H1 (cell line): ENCODE results near the gene KLHL10. TPM values are rescaled to one million over a fixed set of nuclear protein-coding genes. Genes with fewer than 3 reads are reported as not detected.
A peak's percentile ranks its signal among the peaks of the same experiment; 100 is the strongest.

Experiments
- CTCF ChIA-PET: fragments of 300-600 bp; sonication (Branson Sonifier 250); formaldehyde crosslinking; loops from one replicate; lab custom pipeline; 2021; ENCODE audit not compliant: partially characterized antibody; lab: Charles Lee
- POLR2A ChIA-PET: fragments of 300-600 bp; sonication (Branson Sonifier 250); formaldehyde crosslinking; loops from one replicate; lab custom pipeline; 2021; ENCODE audit warnings: inconsistent platforms; ENCODE audit not compliant: partially characterized antibody; lab: Charles Lee
- DNase-seq, 2 experiments: peaks; one replicate each; pipeline versions ENCODE4 v3.0.0 to v3.0.0-alpha.2; 2010 to 2022; ENCODE audit warnings: low spot score in 2 of 2, low read depth in 1 of 2, mixed read lengths in 1 of 2
- FAIRE-seq: peaks from 2 replicates; lab custom pipeline; 2011; peaks lifted over from hg19 to GRCh38; lab: Jason Lieb, UNC
- H2AFZ ChIP-seq: 2 replicates; pipeline ENCODE4 v1.8.1; 2012; ENCODE audit warnings: low read length, inconsistent platforms
- H2AK5ac ChIP-seq: 2 replicates; pipeline ENCODE4 v1.6.1; 2013; ENCODE audit warnings: low read depth, low read length
- H2BK120ac ChIP-seq: replicated peaks from 2 replicates; pipeline ENCODE3; 2013; ENCODE audit warnings: low read depth, low read length, inconsistent platforms
- H2BK12ac ChIP-seq: 2 replicates; pipeline ENCODE4 v1.6.1; 2013; ENCODE audit warnings: low read depth, low read length
- H2BK15ac ChIP-seq: 2 replicates; pipeline ENCODE4 v1.6.1; 2013; ENCODE audit warnings: low read length
- H2BK20ac ChIP-seq: 2 replicates; pipeline ENCODE4 v1.6.1; 2013; ENCODE audit warnings: low read length
- H2BK5ac ChIP-seq: 2 replicates; pipeline ENCODE4 v1.6.1; 2013; ENCODE audit warnings: low read depth, low read length
- H3K14ac ChIP-seq: 2 replicates; pipeline ENCODE4 v1.6.1; 2013; ENCODE audit warnings: inconsistent platforms; ENCODE audit not compliant: insufficient read length
- H3K18ac ChIP-seq: 2 replicates; pipeline ENCODE4 v1.6.1; 2013; ENCODE audit warnings: low read length; ENCODE audit errors: extremely low read depth
- H3K23ac ChIP-seq: 2 replicates; pipeline ENCODE4 v1.6.1; 2013; ENCODE audit warnings: inconsistent platforms; ENCODE audit not compliant: insufficient read length
- H3K23me2 ChIP-seq: 2 replicates; pipeline ENCODE4 v1.6.1; 2013; ENCODE audit warnings: low read depth, low read length
- H3K27ac ChIP-seq: 2 replicates; pipeline ENCODE4 v1.6.1; 2011; ENCODE audit warnings: low read depth, low read length, inconsistent platforms
- H3K27me3 ChIP-seq, 4 experiments: replicated peaks in 1 of 4; 1 replicate in 1 of 4; 2 replicates in 3 of 4; pipeline versions ENCODE4 v1.6.1 to v1.8.1; 2011 to 2013; ENCODE audit warnings: low read length in 3 of 4, mild to moderate bottlenecking in 3 of 4, inconsistent platforms in 2 of 4, mixed read lengths in 2 of 4, moderate library complexity in 1 of 4; ENCODE audit not compliant: control insufficient read depth in 3 of 4, insufficient read depth in 3 of 4; ENCODE audit errors: extremely low read depth in 1 of 4
- H3K36me3 ChIP-seq, 4 experiments: 2 replicates each; pipeline versions ENCODE4 v1.6.1 to v1.8.1; 2011 to 2013; ENCODE audit warnings: mild to moderate bottlenecking in 4 of 4, low read length in 3 of 4, moderate library complexity in 2 of 4, control low read depth in 1 of 4, inconsistent platforms in 1 of 4; ENCODE audit not compliant: insufficient read depth in 4 of 4, control insufficient read depth in 2 of 4
- H3K4ac ChIP-seq: replicated peaks from 2 replicates; pipeline ENCODE3; 2013; ENCODE audit warnings: low read length, low read depth, mixed read lengths, inconsistent platforms; ENCODE audit not compliant: insufficient read length
- H3K4me1 ChIP-seq, 4 experiments: replicated peaks in 1 of 4; 1 replicate in 1 of 4; 2 replicates in 3 of 4; pipeline versions ENCODE4 v1.6.1 to v1.8.1; 2011 to 2013; ENCODE audit warnings: low read length in 3 of 4, inconsistent platforms in 2 of 4, mixed read lengths in 1 of 4; ENCODE audit not compliant: insufficient read depth in 4 of 4, control insufficient read depth in 3 of 4
- H3K4me2 ChIP-seq, 2 experiments: 2 replicates each; pipeline versions ENCODE4 v1.6.1 to v1.8.1; 2011 to 2013; ENCODE audit warnings: low read depth in 2 of 2, low read length in 2 of 2, control low read depth in 1 of 2, inconsistent platforms in 1 of 2, mild to moderate bottlenecking in 1 of 2; ENCODE audit not compliant: insufficient read depth in 1 of 2
- H3K4me3 ChIP-seq, 4 experiments: fragments of 200-600, 300-600 bp in 1 of 4; sonication (generic), shearing (Covaris generic), sonication (Bioruptor Twin) in 1 of 4; 2 replicates each; pipeline versions ENCODE4 v1.5.1 to v1.8.1; 2011 to 2016; ENCODE audit warnings: low read length in 4 of 4, low read depth in 3 of 4, control low read depth in 2 of 4, inconsistent platforms in 2 of 4, mild to moderate bottlenecking in 2 of 4, mixed read lengths in 1 of 4, moderate library complexity in 1 of 4; ENCODE audit not compliant: insufficient read depth in 2 of 4; ENCODE audit errors: extremely low read depth in 1 of 4
- H3K56ac ChIP-seq: replicated peaks from 2 replicates; pipeline ENCODE3; 2013; ENCODE audit warnings: low read depth, mild to moderate bottlenecking, mixed read lengths, low read length, inconsistent platforms; ENCODE audit not compliant: insufficient read length
- H3K79me1 ChIP-seq: 2 replicates; pipeline ENCODE4 v1.6.1; 2013; ENCODE audit warnings: low read depth, low read length, control low read depth
- H3K79me2 ChIP-seq, 2 experiments: 2 replicates each; pipeline versions ENCODE4 v1.6.1 to v1.8.1; 2012 to 2013; ENCODE audit warnings: low read length in 2 of 2, mild to moderate bottlenecking in 2 of 2, inconsistent platforms in 1 of 2; ENCODE audit not compliant: insufficient read depth in 2 of 2, control insufficient read depth in 1 of 2
- H3K9ac ChIP-seq, 4 experiments: replicated peaks in 1 of 4; 1 replicate in 1 of 4; 2 replicates in 3 of 4; pipeline versions ENCODE4 v1.6.1 to v1.8.1; 2011 to 2013; ENCODE audit warnings: low read depth in 3 of 4, low read length in 3 of 4, control low read depth in 2 of 4, mild to moderate bottlenecking in 2 of 4, moderate library complexity in 2 of 4, inconsistent platforms in 1 of 4; ENCODE audit errors: extremely low read depth in 1 of 4
- H3K9me3 ChIP-seq, 2 experiments: 2 replicates each; pipeline versions ENCODE4 v1.6.1 to v1.8.1; 2012 to 2013; ENCODE audit warnings: mild to moderate bottlenecking in 2 of 2, moderate library complexity in 2 of 2, control low read depth in 1 of 2, inconsistent platforms in 1 of 2, low read depth in 1 of 2, low read length in 1 of 2, mixed read lengths in 1 of 2; ENCODE audit not compliant: insufficient read depth in 2 of 2
- H4K20me1 ChIP-seq, 2 experiments: replicated peaks in 1 of 2; 2 replicates each; pipeline versions ENCODE3 to v1.8.1; 2011 to 2013; ENCODE audit warnings: inconsistent platforms in 2 of 2, low read length in 2 of 2, mild to moderate bottlenecking in 1 of 2; ENCODE audit not compliant: insufficient read depth in 2 of 2, control insufficient read depth in 1 of 2
- H4K5ac ChIP-seq: 2 replicates; pipeline ENCODE4 v1.6.1; 2013; ENCODE audit warnings: low read length, low read depth, mixed read lengths, inconsistent platforms; ENCODE audit not compliant: insufficient read length
- H4K8ac ChIP-seq: 2 replicates; pipeline ENCODE4 v1.8.0; 2013; ENCODE audit warnings: mild to moderate bottlenecking, moderate library complexity, low read length, inconsistent platforms; ENCODE audit not compliant: insufficient read depth; ENCODE audit errors: extremely low read depth
- H4K91ac ChIP-seq: replicated peaks from 2 replicates; pipeline ENCODE3; 2013; ENCODE audit warnings: low read length, mixed read lengths, inconsistent platforms; ENCODE audit not compliant: insufficient read length
- ASH2L ChIP-seq: fragments of 200-600, 300-600 bp; sonication (generic); IDR thresholded peaks from one replicate; pipeline ENCODE4 v1.7.1; 2017; ENCODE audit warnings: low read length
- FOSL1 ChIP-seq: IDR thresholded peaks from 2 replicates; pipeline ENCODE4 v1.6.1; 2011; ENCODE audit warnings: mild to moderate bottlenecking, low read depth, low read length, moderate library complexity; ENCODE audit not compliant: insufficient read depth
- GABPA ChIP-seq: IDR thresholded peaks from 2 replicates; pipeline ENCODE4 v1.6.1; 2011; ENCODE audit warnings: mild to moderate bottlenecking, low read length, moderate library complexity, borderline replicate concordance; ENCODE audit not compliant: insufficient read depth
- KDM1A ChIP-seq: fragments of 200-600, 300-600 bp; sonication (generic); IDR thresholded peaks from 2 replicates; pipeline ENCODE4 v1.7.1; 2016; ENCODE audit warnings: mild to moderate bottlenecking, low read length, borderline replicate concordance
- NRF1 ChIP-seq: IDR thresholded peaks from 2 replicates; pipeline ENCODE4 v1.6.1; 2011; ENCODE audit warnings: mild to moderate bottlenecking, low read depth, low read length, improper control_type of control experiment
- RFX5 ChIP-seq: IDR thresholded peaks from 2 replicates; pipeline ENCODE4 v1.6.1; 2011; ENCODE audit warnings: low read depth, low read length, improper control_type of control experiment, borderline replicate concordance
- RNF2 ChIP-seq: fragments of 200-900, 300-1000 bp; sonication (generic); IDR thresholded peaks from 2 replicates; pipeline ENCODE4 v1.7.1; 2016; ENCODE audit warnings: borderline replicate concordance, low read depth, mild to moderate bottlenecking, antibody characterized with exemption, low read length; ENCODE audit not compliant: poor library complexity, severe bottlenecking; ENCODE audit errors: missing control alignments
- RXRA ChIP-seq: IDR thresholded peaks from 2 replicates; pipeline ENCODE4 v1.6.1; 2011; ENCODE audit warnings: low read depth, mild to moderate bottlenecking, low read length, moderate library complexity; ENCODE audit not compliant: insufficient read depth
- TCF12 ChIP-seq: IDR thresholded peaks from 2 replicates; pipeline ENCODE4 v1.6.1; 2011; ENCODE audit warnings: low read depth, mild to moderate bottlenecking, low read length
- USF2 ChIP-seq: IDR thresholded peaks from 2 replicates; pipeline ENCODE4 v1.6.1; 2011; ENCODE audit warnings: low read length, improper control_type of control experiment
- WGBS, 2 experiments: shearing (Covaris generic) in 1 of 2; methylation state at CpG; one replicate each; pipeline versions ENCODE4 v1.1.6 to v1.1.7; 2013 to 2015; ENCODE audit warnings: low lambda C conversion rate in 2 of 2, mixed read lengths in 2 of 2, inconsistent platforms in 1 of 2, low coverage in 1 of 2, missing lambda C conversion rate in 1 of 2; ENCODE audit not compliant: insufficient replicate concordance in 2 of 2, insufficient coverage in 1 of 2, insufficient read length in 1 of 2; ENCODE audit errors: extremely low coverage in 1 of 2, missing lambda C conversion rate in 1 of 2; 5-methylcytosine and 5-hydroxymethylcytosine counted together
- polyA plus RNA-seq, 7 experiments: library from polyadenylated mRNA; depleted of rRNA in 3 of 7; stranded (reverse) in 5 of 7; unstranded in 2 of 7; fragments of >200 nt in 5 of 7; fragments of 200-250 nt in 2 of 7; gene quantifications; 1 replicate in 5 of 7; 2 replicates in 1 of 7; 4 replicates in 1 of 7; pipeline versions ENCODE4 v1.2.1 to v1.2.3, GENCODE V29; 2011 to 2013; ENCODE audit warnings: missing spikeins in 2 of 7, mixed read lengths in 2 of 7
- total RNA-seq: library from RNA; stranded (reverse); fragmentation: NEBNext Ultra II Directional; extraction: Animal tissue kit (Norgen Biotek cat#: 25700); gene quantifications from 2 replicates; pipeline ENCODE4 v1.2.1, GENCODE V29; 2021

The KLHL10 gene
- total and polyA plus RNA-seq, 2 of the 8 experiments (the other 6 are each of a cell fraction or from before 2014, with no cell fraction given) = 0.19 to 0.26 TPM

GRCh38 chr17:41860254-41860931 is 22.8 kb downstream of the KLHL10 start:
- peaks cover 9 to 25% (median 13%) of the 10 kb centered on the region in 4 experiments for H3K4me1 ChIP-seq
- H4K91ac ChIP-seq = no peak overlapping the region
- no peak overlapping the region for H4K8ac ChIP-seq
- 0 out of 2 replicates have a peak overlapping the region, but pooled peaks have one; percentile 61 for H2BK20ac ChIP-seq
- no peaks in the 10 kb centered on the region for H3K27me3 ChIP-seq
- H3K18ac ChIP-seq = no peak overlapping the region
- H3K27ac ChIP-seq = no peak overlapping the region
- TF ChIP-seq TCF12 (no peak), FOSL1 (no peak), USF2 (no peak), RFX5 (no peak), RXRA (no peak), KDM1A (no peak), ASH2L (no peak), GABPA (no peak), NRF1 (no peak), RNF2 (no peak)
- H2BK15ac ChIP-seq = no peak overlapping the region
- H3K4me2 ChIP-seq = peak overlapping the region; percentile 22 to 75
- H3K36me3 ChIP-seq = no peaks in the 10 kb centered on the region
- FAIRE-seq = peak; percentile 19
- DNase-seq = no peak
- no peak overlapping the region for H2AFZ ChIP-seq
- H2BK12ac ChIP-seq = peak overlapping the region; percentile 60; the same call in 1 of the 2 replicates
- WGBS, 2 experiments = 50% methylated on average over 3 of the region's 3 CpGs; no CpG with 5 or more reads in 1 of the 2 experiments
- H3K4ac ChIP-seq = no peak overlapping the region
- H3K79me1 ChIP-seq = peaks cover 3% of the 10 kb centered on the region
- no peak overlapping the region for H2AK5ac ChIP-seq
- H4K5ac ChIP-seq = no peak overlapping the region
- no peak overlapping the region for H2BK5ac ChIP-seq
- no peak overlapping the region for H3K56ac ChIP-seq
- no peak overlapping the region for H3K23ac ChIP-seq
- no peak overlapping the region for H3K14ac ChIP-seq
- no peak overlapping the region for H2BK120ac ChIP-seq
- peaks cover 9% of the 10 kb centered on the region for H3K23me2 ChIP-seq
- H3K4me3 ChIP-seq = peak overlapping the region in 1 of 4 experiments; percentile 23; a peak in 1 of 8 replicates
- peaks cover 2 to 27% of the 10 kb centered on the region in 2 experiments for H4K20me1 ChIP-seq
- H3K79me2 ChIP-seq = peaks cover 10 to 74% of the 10 kb centered on the region in 2 experiments
- H3K9me3 ChIP-seq = no peaks in the 10 kb centered on the region
- ChIA-PET CTCF (interaction anchor here (0.6 to 1.9 kb wide), 5 partner anchors 13 to 122 kb away, joined by 3 to 6 read pairs (median 3); no protein-coding TSS in a partner anchor), POLR2A (interaction anchor here (1.0 to 2.5 kb wide), 9 partner anchors 9 to 172 kb away, joined by 3 to 9 read pairs (median 4); partner anchors contain the start of genes ACLY, FKBP10 and P3H4)
- peak overlapping the region in 1 of 4 experiments; percentile 47; a peak in 1 of 7 replicates for H3K9ac ChIP-seq
